Dedifferentiated amniotic fluid mesenchymal stem cell (primary cell): Measurements from ENCODE around the gene SPATA31D4.

ENCODE experiments used
- DNase-seq: peaks from one replicate; pipeline ENCODE4 v3.0.0-alpha.2; 2016; ENCODE audit errors: extremely low spot score

SPATA31D4 gene

DNA sequence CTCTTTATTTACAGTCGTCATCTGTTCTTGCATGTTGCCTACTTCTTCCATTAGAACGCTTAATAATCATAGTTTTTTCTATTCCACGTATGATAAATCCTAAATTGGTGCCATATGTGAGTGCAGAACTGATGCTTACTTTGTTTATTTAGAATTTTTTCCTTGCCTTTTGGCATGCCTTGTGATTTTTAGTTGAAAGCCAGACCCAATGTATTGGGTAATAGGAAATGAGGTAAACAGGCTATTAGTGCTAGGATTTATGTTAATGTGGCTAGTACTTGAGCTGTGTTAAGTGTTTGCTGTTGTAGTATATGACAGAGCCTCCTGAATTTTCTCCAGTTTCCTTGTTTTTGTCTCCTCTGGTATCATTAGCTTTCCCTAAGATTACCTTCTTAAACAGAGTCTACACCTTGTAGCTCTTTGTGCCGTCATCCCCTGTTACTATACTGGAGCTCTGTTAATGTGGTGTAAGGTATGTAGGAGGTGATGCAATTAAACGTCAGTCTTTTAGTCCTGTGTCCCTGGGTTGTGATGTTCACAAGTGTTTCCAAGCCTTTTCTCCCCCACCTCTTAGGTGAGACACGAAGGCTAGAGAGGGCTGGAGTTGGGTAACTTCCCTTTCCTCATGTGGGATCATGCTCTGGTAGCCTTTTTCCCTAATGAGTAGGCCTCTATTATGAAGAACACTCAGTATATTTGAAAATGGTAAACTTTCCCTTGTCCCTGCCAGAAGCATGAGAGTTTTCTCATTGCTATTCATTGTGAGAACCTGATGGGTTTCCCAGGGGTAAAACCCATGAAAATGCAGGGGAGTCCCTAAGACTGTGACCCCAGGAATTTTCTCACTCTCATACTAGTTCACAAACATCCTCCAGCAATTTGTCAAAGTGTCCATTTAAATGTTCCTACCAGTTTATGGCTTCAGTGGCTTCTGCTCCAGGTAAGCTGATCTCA is 36.3 kb downstream of the SPATA31D4 start:
- no peak for DNase-seq

GRCh38 chr9:81968026-81968425 is 39.8 kb downstream of the SPATA31D4 start:
- no peak for DNase-seq

DNA sequence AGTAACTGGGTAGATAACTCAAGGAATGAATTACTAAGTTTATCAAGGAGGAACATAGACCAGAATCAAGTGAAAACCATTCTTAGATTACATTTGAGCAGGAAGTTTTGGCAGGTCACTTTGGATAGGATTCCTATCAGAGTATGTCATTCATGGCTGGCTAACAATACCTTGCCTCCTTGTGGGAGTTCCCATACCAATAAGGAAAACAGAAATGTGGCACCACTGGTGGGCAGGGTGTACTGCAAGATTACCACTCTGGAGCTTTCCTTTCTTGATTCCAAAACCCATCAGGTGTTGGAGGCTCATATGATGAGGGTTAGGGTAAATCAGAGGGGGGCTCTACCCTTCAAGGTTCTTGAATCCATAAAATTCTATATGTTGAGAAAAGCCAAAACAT is 41.7 kb downstream of the SPATA31D4 start:
- DNase-seq = no peak

DNA sequence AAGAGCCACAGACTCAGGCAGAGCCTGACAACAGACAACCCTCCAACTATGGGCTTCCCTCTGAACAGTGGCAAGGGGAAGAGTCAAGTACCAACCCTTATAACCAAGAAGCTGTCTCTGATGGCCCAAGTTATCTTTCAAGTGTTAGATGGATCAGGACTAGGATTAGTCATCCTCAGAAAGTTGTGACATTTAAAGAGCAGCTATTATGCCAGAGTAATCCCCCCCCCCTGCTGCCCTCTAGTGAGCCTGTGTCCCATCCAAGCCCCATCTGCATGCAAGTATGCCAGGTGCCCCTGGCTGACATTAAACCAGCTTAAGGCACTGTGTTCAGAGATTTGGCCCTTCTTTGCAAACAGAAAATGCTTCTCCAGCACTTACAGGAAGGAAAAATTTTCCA is 43.5 kb downstream of the SPATA31D4 start:
- no peak for DNase-seq

GRCh38 chr9:81974764-81975163 is 46.5 kb downstream of the SPATA31D4 start:
- DNase-seq = no peak

GRCh38 chr9:81976351-81976750 is 48.1 kb downstream of the SPATA31D4 start:
- DNase-seq = no peak

DNA sequence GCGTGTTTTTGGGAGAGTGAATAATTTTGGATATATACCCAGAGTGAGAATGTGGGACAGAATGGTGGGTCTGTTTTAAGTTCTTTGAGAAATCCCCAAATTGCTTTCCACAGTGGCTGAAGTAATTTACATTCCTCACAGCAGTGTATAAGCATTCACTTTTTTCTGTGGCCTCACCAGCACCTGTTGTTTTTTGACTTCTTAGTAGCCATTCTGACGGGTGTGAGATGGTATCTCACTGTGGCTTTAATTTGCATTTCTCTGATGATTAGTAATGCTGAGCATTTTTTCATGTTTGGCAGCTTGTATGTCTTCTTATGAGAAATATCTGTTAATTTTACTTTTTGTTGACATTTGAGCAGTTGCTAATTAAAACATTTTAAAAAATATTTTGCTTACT is 51.0 kb downstream of the SPATA31D4 start:
- no peak for DNase-seq

GRCh38 chr9:81980568-81980967 is 52.3 kb downstream of the SPATA31D4 start:
- no peak for DNase-seq

GRCh38 chr9:81981883-81982282 is 53.7 kb downstream of the SPATA31D4 start:
- DNase-seq = no peak
